Uterus (tissue), 4 donors: ENCODE results near the gene MYO9A. TPM values are rescaled to one million over a fixed set of nuclear protein-coding genes. Genes with fewer than 3 reads are reported as not detected.

Experiments used
- DNase-seq, 2 donors: peaks; one replicate each; pipeline ENCODE4 v3.0.0-alpha.2; 2019 to 2020
- H3K27ac ChIP-seq, 2 donors: fragments of 200-600 bp; sonication (generic); 1 replicate in 1 of 2; 2 replicates in 1 of 2; pipeline ENCODE4 v1.5.1; 2016 to 2018
- H3K27me3 ChIP-seq, 2 donors: fragments of 200-600 bp; sonication (generic); one replicate each; pipeline ENCODE4 v1.5.1; 2018 to 2019; ENCODE audit warnings: control low read depth in 1 of 2
- H3K36me3 ChIP-seq, 2 donors: fragments of 200-600 bp; sonication (generic); one replicate each; pipeline ENCODE4 v1.5.1; 2019; ENCODE audit warnings: control low read depth in 1 of 2
- H3K4me1 ChIP-seq, 2 donors: fragments of 200-600 bp; sonication (generic); one replicate each; pipeline ENCODE4 v1.5.1; 2018 to 2019; ENCODE audit warnings: control low read depth in 1 of 2
- H3K4me3 ChIP-seq, 2 donors: fragments of 200-600 bp; sonication (generic); 1 replicate in 1 of 2; 2 replicates in 1 of 2; pipeline ENCODE4 v1.5.1; 2018 to 2019; ENCODE audit warnings: mild to moderate bottlenecking in 1 of 2
- H3K9me3 ChIP-seq, 2 donors: fragments of 200-600 bp; sonication (generic); one replicate each; pipeline ENCODE4 v1.5.1; 2019; ENCODE audit warnings: control low read depth in 1 of 2
- POLR2A ChIP-seq, 2 donors: fragments of 450-650 bp; IDR thresholded peaks; one replicate each; pipeline ENCODE4 v1.6.1; 2016; ENCODE audit warnings: antibody characterized with exemption in 2 of 2, mild to moderate bottlenecking in 1 of 2, moderate library complexity in 1 of 2
- intact Hi-C: fragments of 100-400 bp; cut with DNase I; formaldehyde crosslinking; loops from one replicate; pipeline ENCODE4 v1.15.1; 2023; ENCODE audit warnings: low total_unique reads
- total RNA-seq, 4 donors: library from RNA; depleted of rRNA in 3 of 4; stranded (reverse); fragments of >200 nt in 3 of 4; gene quantifications; one replicate each; pipeline versions ENCODE4 v1.1.0 to v1.2.4, GENCODE V29; 2014 to 2023
- TF ChIP-seq, protein P1 (sequence below), 4 experiments: fragments of 200-600 bp in 2 of 4; fragments of 450-650 bp in 2 of 4; sonication (generic) in 2 of 4; IDR thresholded peaks; one replicate each; pipeline ENCODE4 v1.5.1; 2016 to 2019; ENCODE audit warnings: antibody characterized with exemption in 4 of 4, mild to moderate bottlenecking in 2 of 4, moderate library complexity in 1 of 4
- donor health status: DM: yes; HTN: yes; CAD: no.

MYO9A gene
- total RNA-seq, 4 donors from 2014 or later, result 45.6 to 141 (median 90.0) TPM

DNA sequence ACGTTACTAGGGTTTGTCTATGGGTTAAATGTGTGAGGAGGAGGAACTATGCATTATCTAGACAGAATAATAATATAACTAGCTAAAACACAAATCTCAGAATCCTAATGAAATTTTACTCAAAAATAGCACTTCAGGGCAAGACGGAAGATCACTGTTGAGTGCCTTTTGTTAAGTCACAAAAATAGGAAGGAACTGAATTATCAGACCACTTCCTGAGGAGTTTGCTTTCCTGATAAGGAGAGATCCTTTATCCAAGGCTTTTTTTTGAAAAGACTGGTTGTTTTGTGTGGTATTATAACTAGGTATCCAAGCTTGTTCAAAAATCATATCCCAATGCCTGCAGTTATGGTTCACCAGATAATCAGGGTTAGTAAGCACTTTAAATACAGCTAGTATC is 273.0 kb downstream of the MYO9A start:
- intact Hi-C loops, result no loop called here
- H3K27me3 ChIP-seq, result no peaks in the 10 kb centered on the region
- H3K9me3 ChIP-seq, result no peaks in the 10 kb centered on the region
- TF ChIP-seq, protein P1, sequence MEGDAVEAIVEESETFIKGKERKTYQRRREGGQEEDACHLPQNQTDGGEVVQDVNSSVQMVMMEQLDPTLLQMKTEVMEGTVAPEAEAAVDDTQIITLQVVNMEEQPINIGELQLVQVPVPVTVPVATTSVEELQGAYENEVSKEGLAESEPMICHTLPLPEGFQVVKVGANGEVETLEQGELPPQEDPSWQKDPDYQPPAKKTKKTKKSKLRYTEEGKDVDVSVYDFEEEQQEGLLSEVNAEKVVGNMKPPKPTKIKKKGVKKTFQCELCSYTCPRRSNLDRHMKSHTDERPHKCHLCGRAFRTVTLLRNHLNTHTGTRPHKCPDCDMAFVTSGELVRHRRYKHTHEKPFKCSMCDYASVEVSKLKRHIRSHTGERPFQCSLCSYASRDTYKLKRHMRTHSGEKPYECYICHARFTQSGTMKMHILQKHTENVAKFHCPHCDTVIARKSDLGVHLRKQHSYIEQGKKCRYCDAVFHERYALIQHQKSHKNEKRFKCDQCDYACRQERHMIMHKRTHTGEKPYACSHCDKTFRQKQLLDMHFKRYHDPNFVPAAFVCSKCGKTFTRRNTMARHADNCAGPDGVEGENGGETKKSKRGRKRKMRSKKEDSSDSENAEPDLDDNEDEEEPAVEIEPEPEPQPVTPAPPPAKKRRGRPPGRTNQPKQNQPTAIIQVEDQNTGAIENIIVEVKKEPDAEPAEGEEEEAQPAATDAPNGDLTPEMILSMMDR (IDR thresholded peaks at IDR 0.05), result no peak
- no peak for TF ChIP-seq POLR2A (IDR thresholded peaks at IDR 0.05)
- H3K27ac ChIP-seq, result no peak overlapping the region
- no peaks in the 10 kb centered on the region for H3K4me1 ChIP-seq
- H3K36me3 ChIP-seq, result no peaks in the 10 kb centered on the region
- no peak for DNase-seq
- H3K4me3 ChIP-seq, result no peak overlapping the region

- no peaks in the 10 kb centered on the region for H3K9me3 ChIP-seq
- no peak overlapping the region for H3K4me3 ChIP-seq
- intact Hi-C loops, result no loop called here
- H3K27ac ChIP-seq, result no peak overlapping the region
- no peak for DNase-seq
- no peak for TF ChIP-seq POLR2A (IDR thresholded peaks at IDR 0.05)
- TF ChIP-seq, protein P1 (IDR thresholded peaks at IDR 0.05), result no peak
- H3K36me3 ChIP-seq, result no peaks in the 10 kb centered on the region
- no peaks in the 10 kb centered on the region for H3K27me3 ChIP-seq
- H3K4me1 ChIP-seq, result no peaks in the 10 kb centered on the region
Measured at GRCh38 chr15:71841563-71841962, 276.4 kb downstream of the MYO9A start.

GRCh38 chr15:71830981-71831380 is 287.0 kb downstream of the MYO9A start:
- TF ChIP-seq, protein P1 (IDR thresholded peaks at IDR 0.05), result no peak
- TF ChIP-seq POLR2A (IDR thresholded peaks at IDR 0.05), result no peak
- Histone ChIP-seq H3K36me3 (no peaks in the 10 kb centered on the region), H3K27me3 (no peaks in the 10 kb centered on the region), H3K4me1 (no peaks in the 10 kb centered on the region), H3K9me3 (no peaks in the 10 kb centered on the region), H3K27ac (no peak overlapping the region), H3K4me3 (no peak overlapping the region)
- intact Hi-C loops, result no loop called here
- no peak for DNase-seq

- Histone ChIP-seq H3K27ac (no peak overlapping the region), H3K36me3 (no peaks in the 10 kb centered on the region), H3K27me3 (no peaks in the 10 kb centered on the region), H3K4me1 (no peaks in the 10 kb centered on the region), H3K4me3 (no peak overlapping the region), H3K9me3 (no peaks in the 10 kb centered on the region)
- DNase-seq, result no peak
- intact Hi-C loops, result no loop called here
- TF ChIP-seq, protein P1 (IDR thresholded peaks at IDR 0.05), result no peak
- TF ChIP-seq POLR2A (IDR thresholded peaks at IDR 0.05), result no peak
Measured at GRCh38 chr15:71826196-71826595, 291.8 kb downstream of the MYO9A start.

DNA sequence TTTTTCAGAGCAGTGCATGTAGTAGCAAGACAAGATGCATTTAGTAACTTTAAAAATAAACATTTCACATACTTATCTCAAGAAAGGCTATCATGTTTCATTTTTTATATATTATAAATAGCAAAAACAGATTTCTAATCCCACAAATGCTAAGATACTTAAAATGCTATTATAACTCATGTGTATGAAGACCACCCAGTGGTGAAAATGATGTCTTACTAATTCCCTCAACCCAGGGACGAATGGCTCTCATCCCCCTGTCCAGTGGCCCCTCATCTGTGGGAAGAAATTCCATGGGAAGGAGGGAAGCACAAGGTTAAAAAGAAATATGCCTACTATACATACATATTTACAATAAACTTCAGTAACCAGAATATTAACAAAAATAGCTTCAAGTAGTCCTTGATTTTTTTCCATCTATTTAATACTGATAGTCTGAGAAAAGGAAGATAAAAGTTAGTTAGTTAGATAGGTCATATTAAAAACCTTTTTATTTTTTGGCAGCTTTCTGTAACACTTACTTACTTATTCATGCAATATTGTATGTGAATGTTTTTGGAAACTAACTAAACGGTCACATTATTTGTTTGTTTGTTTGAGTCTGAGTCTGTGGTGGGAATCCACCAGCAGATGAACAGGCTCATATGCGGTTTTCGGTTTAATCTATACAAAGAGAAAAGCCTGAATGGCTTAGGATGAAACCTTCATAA is 292.8 kb downstream of the MYO9A start:
- no peak for DNase-seq
- Histone ChIP-seq H3K4me1 (no peaks in the 10 kb centered on the region), H3K4me3 (no peak overlapping the region), H3K36me3 (no peaks in the 10 kb centered on the region), H3K9me3 (no peaks in the 10 kb centered on the region), H3K27me3 (no peaks in the 10 kb centered on the region), H3K27ac (no peak overlapping the region)
- TF ChIP-seq POLR2A (IDR thresholded peaks at IDR 0.05), result no peak
- TF ChIP-seq, protein P1 (IDR thresholded peaks at IDR 0.05), result no peak
- intact Hi-C loops, result no loop called here
